Stimulated activated CD8-positive, alpha-beta memory T cell treated with anti-CD3 and anti-CD28 coated beads, Interleukin-4, amount 100 ng/mL, for 1 hour (primary cell): Measurements from ENCODE around the gene POLR2C.

Source experiments
- DNase-seq, 2 donors: peaks; one replicate each; pipeline ENCODE4 v3.0.0-alpha.2; 2020; ENCODE audit warnings: low read depth in 2 of 2, low spot score in 1 of 2

POLR2C gene

DNA sequence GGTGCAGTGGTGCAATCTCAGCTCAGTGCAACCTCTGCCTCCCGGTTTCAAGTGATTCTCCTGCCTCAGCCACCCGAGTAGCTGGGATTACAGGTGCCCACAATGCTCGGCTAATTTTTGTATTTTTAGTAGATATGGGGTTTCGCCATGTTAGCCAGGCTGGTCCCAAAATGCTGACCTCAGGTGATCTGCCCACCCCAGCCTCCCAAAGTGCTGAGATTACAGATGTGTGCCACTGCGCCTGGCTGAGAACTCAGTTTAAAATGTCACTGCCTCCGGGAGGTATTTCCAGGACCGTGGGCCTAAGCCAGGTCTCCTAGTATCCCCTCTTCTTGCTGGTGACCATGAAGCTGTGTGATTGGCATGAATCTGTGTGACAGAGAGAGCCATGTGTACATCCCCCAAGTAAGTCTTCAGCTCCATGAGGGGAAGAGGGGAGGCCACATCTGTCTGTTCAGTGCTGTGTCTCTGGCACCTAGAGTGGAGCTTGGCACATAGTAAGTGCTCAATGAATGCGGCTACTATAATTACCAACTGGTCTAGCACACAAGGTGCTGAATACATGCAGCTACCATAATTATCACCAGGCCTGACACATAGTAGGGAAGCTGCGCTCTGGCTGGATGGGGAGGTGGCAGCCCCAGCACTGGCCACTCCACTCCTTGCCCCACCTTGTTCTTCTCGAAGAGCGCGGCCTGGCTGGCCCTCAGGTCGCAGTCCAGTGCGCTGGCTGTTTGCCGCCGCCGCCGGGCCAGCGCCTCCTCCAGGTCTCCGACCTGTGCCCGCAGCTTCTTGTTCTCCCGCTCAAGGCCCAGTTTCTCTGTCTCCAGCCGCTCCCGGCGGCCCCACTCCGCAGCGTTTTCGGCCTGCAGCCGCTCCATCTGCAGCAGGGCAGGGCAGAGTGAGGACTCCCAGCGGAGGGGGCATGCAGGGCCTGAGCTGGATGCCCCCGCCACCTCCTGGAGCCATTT lies 55.2 kb downstream of the POLR2C start:
- DNase-seq = no peak

DNA sequence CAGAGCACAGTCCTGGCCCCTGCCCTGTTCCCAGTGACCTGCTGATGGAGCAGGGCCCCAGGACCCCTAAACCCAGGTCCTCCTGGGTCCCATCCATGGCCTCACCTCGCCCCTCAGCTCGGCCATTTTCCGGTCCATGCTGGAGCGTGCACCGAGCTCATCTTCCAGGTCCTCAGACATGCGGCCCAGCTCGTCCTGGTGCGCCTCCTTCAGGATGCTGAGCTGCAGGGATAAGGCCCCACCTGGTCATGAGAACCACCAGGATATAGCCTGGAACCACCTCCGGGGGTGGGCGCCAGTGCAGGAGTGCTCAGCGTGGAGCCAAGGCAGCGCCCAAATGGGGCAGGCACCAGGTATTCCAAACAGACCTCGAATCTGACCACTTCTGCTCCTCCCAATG lies 56.0 kb downstream of the POLR2C start:
- no peak for DNase-seq

DNA sequence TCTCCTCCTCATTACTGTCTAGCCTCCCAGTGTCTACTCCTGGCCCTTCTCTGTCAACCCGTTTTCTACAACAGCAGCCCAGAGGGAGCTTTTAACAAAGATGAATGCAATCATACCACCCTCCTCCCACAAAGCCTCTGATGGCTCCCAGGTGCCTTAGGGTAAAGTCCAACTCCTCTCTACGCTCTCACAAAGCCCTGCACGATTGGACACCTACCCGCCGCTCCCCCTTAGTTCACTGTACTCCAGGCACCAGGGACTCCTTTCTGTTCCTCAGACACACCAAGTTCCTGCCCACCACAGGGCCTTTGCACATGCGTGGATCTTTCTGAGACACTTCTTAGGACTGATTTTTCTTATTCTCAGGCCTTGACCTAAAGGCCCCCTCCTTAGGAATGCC lies 56.4 kb downstream of the POLR2C start:
- no peak for DNase-seq

DNA sequence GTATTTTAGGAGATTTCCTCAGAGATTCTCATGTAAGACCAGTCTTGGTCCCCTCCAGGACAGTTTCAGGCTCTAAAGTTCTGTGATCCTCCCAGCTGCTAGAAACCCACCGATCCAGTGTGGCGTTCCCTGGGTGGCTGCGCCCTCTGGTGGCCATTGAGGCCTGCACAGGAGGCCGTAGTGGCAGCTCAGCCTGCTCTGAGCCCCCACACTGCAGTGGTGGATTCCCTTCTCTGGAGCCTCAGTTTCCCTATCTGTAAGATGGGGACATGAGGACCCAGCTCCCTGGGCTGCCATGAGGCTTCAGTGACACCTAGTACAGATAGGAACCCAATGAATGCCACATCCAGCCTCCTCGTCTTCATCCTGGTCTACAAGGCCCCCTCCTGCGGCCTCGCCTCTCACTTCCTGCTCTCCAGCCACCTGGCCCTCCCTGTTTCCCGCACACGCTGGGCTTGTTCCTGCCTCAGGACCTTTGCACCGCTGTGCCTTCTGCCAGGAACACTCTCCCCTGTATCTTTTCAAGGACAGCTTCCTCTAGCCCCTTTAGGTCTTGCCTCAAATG lies 57.4 kb downstream of the POLR2C start:
- DNase-seq = peak; percentile 76 to 78
